H9 (cell line): ENCODE data around the gene SEZ6. TPM values are rescaled to one million over a fixed set of nuclear protein-coding genes. Genes with fewer than 3 reads are reported as not detected.

ENCODE experiments used
- DNase-seq: peaks from one replicate; pipeline ENCODE4 v3.0.0-alpha.2; 2017
- H2AFZ ChIP-seq: one replicate; pipeline ENCODE4 v1.6.1; 2013; ENCODE audit warnings: mild to moderate bottlenecking, low read length, control low read depth, moderate library complexity
- H2AK5ac ChIP-seq: 2 replicates; pipeline ENCODE4 v1.6.1; 2013; ENCODE audit warnings: low read length, control low read depth, mixed read lengths; ENCODE audit not compliant: insufficient read length
- H2BK120ac ChIP-seq: one replicate; pipeline ENCODE4 v1.6.1; 2013; ENCODE audit warnings: low read depth, mild to moderate bottlenecking, low read length, control low read depth, inconsistent platforms; ENCODE audit not compliant: poor library complexity, severe bottlenecking
- H2BK12ac ChIP-seq: 2 replicates; pipeline ENCODE4 v1.6.1; 2013; ENCODE audit warnings: low read length, control low read depth, mixed read lengths, low read depth; ENCODE audit not compliant: insufficient read length
- H2BK15ac ChIP-seq: 2 replicates; pipeline ENCODE4 v1.6.1; 2013; ENCODE audit warnings: low read depth, low read length, control low read depth
- H2BK20ac ChIP-seq: one replicate; pipeline ENCODE4 v1.6.1; 2013; ENCODE audit warnings: low read depth, mild to moderate bottlenecking, low read length, control low read depth, inconsistent platforms; ENCODE audit not compliant: poor library complexity, severe bottlenecking
- H2BK5ac ChIP-seq: 2 replicates; pipeline ENCODE4 v1.6.1; 2013; ENCODE audit warnings: low read length, control low read depth, mixed read lengths; ENCODE audit not compliant: insufficient read length
- H3K14ac ChIP-seq: 2 replicates; pipeline ENCODE4 v1.6.1; 2013; ENCODE audit warnings: low read length, control low read depth; ENCODE audit not compliant: insufficient read depth
- H3K18ac ChIP-seq: 2 replicates; pipeline ENCODE4 v1.6.1; 2013; ENCODE audit warnings: low read depth, mild to moderate bottlenecking, mixed read lengths, low read length, control low read depth; ENCODE audit not compliant: insufficient read length
- H3K23ac ChIP-seq: 2 replicates; pipeline ENCODE4 v1.6.1; 2013; ENCODE audit warnings: low read length, control low read depth, mixed read lengths, low read depth; ENCODE audit not compliant: insufficient read length
- H3K23me2 ChIP-seq: 2 replicates; pipeline ENCODE4 v1.6.1; 2013; ENCODE audit warnings: low read depth, mild to moderate bottlenecking, mixed read lengths, low read length, control low read depth; ENCODE audit not compliant: insufficient read length, poor library complexity, severe bottlenecking
- H3K27ac ChIP-seq: 2 replicates; pipeline ENCODE4 v1.5.1; 2013; ENCODE audit warnings: low read length, control low read depth, mixed read lengths, low read depth; ENCODE audit not compliant: insufficient read length
- H3K27me3 ChIP-seq: 2 replicates; pipeline ENCODE4 v1.6.1; 2013; ENCODE audit warnings: low read length, control low read depth, inconsistent platforms; ENCODE audit not compliant: insufficient read depth
- H3K4ac ChIP-seq: 2 replicates; pipeline ENCODE4 v1.6.1; 2013; ENCODE audit warnings: low read depth, mild to moderate bottlenecking, control low read depth, inconsistent platforms, low read length, moderate library complexity
- H3K4me1 ChIP-seq: 2 replicates; pipeline ENCODE4 v1.6.1; 2013; ENCODE audit warnings: low read length, control low read depth, inconsistent platforms; ENCODE audit not compliant: insufficient read depth
- H3K4me2 ChIP-seq: 2 replicates; pipeline ENCODE4 v1.6.1; 2013; ENCODE audit warnings: low read length, control low read depth, mixed read lengths; ENCODE audit not compliant: insufficient read length, insufficient read depth
- H3K56ac ChIP-seq: 2 replicates; pipeline ENCODE4 v1.6.1; 2013; ENCODE audit warnings: low read depth, mild to moderate bottlenecking, mixed read lengths, low read length, control low read depth; ENCODE audit not compliant: insufficient read length
- H3K79me1 ChIP-seq: 2 replicates; pipeline ENCODE4 v1.6.1; 2013; ENCODE audit warnings: low read depth, mild to moderate bottlenecking, moderate library complexity, low read length, control low read depth, inconsistent platforms; ENCODE audit not compliant: insufficient read depth, poor library complexity, severe bottlenecking
- H3K79me2 ChIP-seq: 2 replicates; pipeline ENCODE4 v1.6.1; 2013; ENCODE audit warnings: low read length, control low read depth, inconsistent platforms; ENCODE audit not compliant: insufficient read depth
- H3K9ac ChIP-seq: 2 replicates; pipeline ENCODE4 v1.6.1; 2013; ENCODE audit warnings: low read length, control low read depth, mixed read lengths; ENCODE audit not compliant: insufficient read length; ENCODE audit errors: extremely low read depth
- H3K9me3 ChIP-seq: one replicate; pipeline ENCODE4 v1.6.1; 2013; ENCODE audit warnings: low read depth, low read length, inconsistent platforms; ENCODE audit not compliant: control insufficient read depth
- H3T11ph ChIP-seq: one replicate; pipeline ENCODE4 v1.6.1; 2013; ENCODE audit warnings: mild to moderate bottlenecking, low read length, control low read depth, inconsistent platforms
- H4K20me1 ChIP-seq: one replicate; pipeline ENCODE4 v1.6.1; 2013; ENCODE audit not compliant: control insufficient read depth, insufficient read length, insufficient read depth
- H4K5ac ChIP-seq: 2 replicates; pipeline ENCODE4 v1.6.1; 2013; ENCODE audit warnings: low read depth, mild to moderate bottlenecking, mixed read lengths, low read length, control low read depth; ENCODE audit not compliant: insufficient read length
- H4K8ac ChIP-seq: replicated peaks from 2 replicates; pipeline ENCODE4 v1.6.1; 2013; ENCODE audit warnings: low read length, control low read depth, mixed read lengths, low read depth; ENCODE audit not compliant: insufficient read length
- H4K91ac ChIP-seq: 2 replicates; pipeline ENCODE4 v1.6.1; 2013; ENCODE audit warnings: low read depth, mild to moderate bottlenecking, moderate library complexity, mixed read lengths, low read length, control low read depth; ENCODE audit not compliant: insufficient read length
- H3K27ac Mint-ChIP-seq, 3 experiments: 2 replicates in 2 of 3; 3 replicates in 1 of 3; pipeline ENCODE4 v1.8.0; 2020 to 2021; ENCODE audit warnings: mixed read lengths in 3 of 3, mild to moderate bottlenecking in 1 of 3, moderate library complexity in 1 of 3
- H3K27me3 Mint-ChIP-seq: 2 replicates; pipeline ENCODE4 v1.8.0; 2021; ENCODE audit warnings: low read depth, mild to moderate bottlenecking, moderate library complexity, mixed read lengths
- H3K36me3 Mint-ChIP-seq, 3 experiments: 2 replicates in 2 of 3; 3 replicates in 1 of 3; pipeline ENCODE4 v1.8.0; 2020 to 2021; ENCODE audit warnings: low read depth in 3 of 3, mixed read lengths in 3 of 3; ENCODE audit not compliant: insufficient read depth in 1 of 3
- H3K4me1 Mint-ChIP-seq, 2 experiments: 2 replicates each; pipeline ENCODE4 v1.8.0; 2020; ENCODE audit warnings: mixed read lengths in 2 of 2
- H3K4me3 Mint-ChIP-seq, 2 experiments: 2 replicates in 1 of 2; 3 replicates in 1 of 2; pipeline ENCODE4 v1.8.0; 2020 to 2021; ENCODE audit warnings: mild to moderate bottlenecking in 2 of 2, mixed read lengths in 2 of 2, moderate library complexity in 1 of 2
- H3K9me3 Mint-ChIP-seq, 2 experiments: 2 replicates in 1 of 2; 3 replicates in 1 of 2; pipeline ENCODE4 v1.8.0; 2020; ENCODE audit warnings: mild to moderate bottlenecking in 2 of 2, mixed read lengths in 2 of 2, moderate library complexity in 1 of 2
- WGBS: extraction: QIAGEN DNeasy Blood & Tissue Kit; methylation state at CpG from one replicate; pipeline ENCODE4 v1.1.7; 2013; ENCODE audit warnings: missing lambda C conversion rate, low lambda C conversion rate, mixed read lengths; ENCODE audit not compliant: insufficient read length; ENCODE audit errors: extremely low coverage; 5-methylcytosine and 5-hydroxymethylcytosine counted together
- total RNA-seq: library from RNA; stranded (reverse); gene quantifications from 2 replicates; pipeline ENCODE4 v1.2.1, GENCODE V29; 2021
- TF ChIP-seq, protein P1 (sequence below): fragments of 200-600 bp; sonication (generic); conservative IDR thresholded peaks from 3 replicates; pipeline ENCODE4 v1.8.0; 2021; ENCODE audit warnings: antibody characterized with exemption, mild to moderate bottlenecking

SEZ6 gene
- total RNA-seq, 1 experiment from 2014 or later = 1.8 TPM

- H3K18ac ChIP-seq = no peak overlapping the region
- no peak overlapping the region for H2BK20ac ChIP-seq
- H3K27me3 ChIP-seq = no peaks in the 10 kb centered on the region
- no peak overlapping the region for H3K23ac ChIP-seq
- no peak overlapping the region for H4K5ac ChIP-seq
- H3K23me2 ChIP-seq = no peaks in the 10 kb centered on the region
- H3K14ac ChIP-seq = no peak overlapping the region
- no peaks in the 10 kb centered on the region for H3K79me2 ChIP-seq
- DNase-seq = no peak
- H4K20me1 ChIP-seq = no peaks in the 10 kb centered on the region
- H3K9ac ChIP-seq = no peak overlapping the region
- no peak overlapping the region for H2AFZ ChIP-seq
- H3K4me2 ChIP-seq = no peak overlapping the region
- H3K9me3 ChIP-seq = no peaks in the 10 kb centered on the region
- H3K56ac ChIP-seq = no peak overlapping the region
- H3K36me3 Mint-ChIP-seq = peaks cover 50 to 77% (median 61%) of the 10 kb centered on the region in 3 experiments
- no peaks in the 10 kb centered on the region for H3K27me3 Mint-ChIP-seq
- H4K8ac ChIP-seq = no peak overlapping the region
- H3K4me1 Mint-ChIP-seq = peaks cover 25 to 46% of the 10 kb centered on the region in 2 experiments
- peak overlapping the region in 1 of 3 experiments; percentile 79; a peak in 3 of 7 replicates for H3K27ac Mint-ChIP-seq
- H3K4ac ChIP-seq = no peak overlapping the region
- no peak overlapping the region for H2BK12ac ChIP-seq
- no peak overlapping the region for H3T11ph ChIP-seq
- H2BK15ac ChIP-seq = no peak overlapping the region
- H3K27ac ChIP-seq = no peak overlapping the region
- WGBS = no CpG with 5 or more reads among the region's 3 CpGs
- TF ChIP-seq, protein P1, sequence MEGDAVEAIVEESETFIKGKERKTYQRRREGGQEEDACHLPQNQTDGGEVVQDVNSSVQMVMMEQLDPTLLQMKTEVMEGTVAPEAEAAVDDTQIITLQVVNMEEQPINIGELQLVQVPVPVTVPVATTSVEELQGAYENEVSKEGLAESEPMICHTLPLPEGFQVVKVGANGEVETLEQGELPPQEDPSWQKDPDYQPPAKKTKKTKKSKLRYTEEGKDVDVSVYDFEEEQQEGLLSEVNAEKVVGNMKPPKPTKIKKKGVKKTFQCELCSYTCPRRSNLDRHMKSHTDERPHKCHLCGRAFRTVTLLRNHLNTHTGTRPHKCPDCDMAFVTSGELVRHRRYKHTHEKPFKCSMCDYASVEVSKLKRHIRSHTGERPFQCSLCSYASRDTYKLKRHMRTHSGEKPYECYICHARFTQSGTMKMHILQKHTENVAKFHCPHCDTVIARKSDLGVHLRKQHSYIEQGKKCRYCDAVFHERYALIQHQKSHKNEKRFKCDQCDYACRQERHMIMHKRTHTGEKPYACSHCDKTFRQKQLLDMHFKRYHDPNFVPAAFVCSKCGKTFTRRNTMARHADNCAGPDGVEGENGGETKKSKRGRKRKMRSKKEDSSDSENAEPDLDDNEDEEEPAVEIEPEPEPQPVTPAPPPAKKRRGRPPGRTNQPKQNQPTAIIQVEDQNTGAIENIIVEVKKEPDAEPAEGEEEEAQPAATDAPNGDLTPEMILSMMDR = no peak
- H3K9me3 Mint-ChIP-seq = peaks cover 0 to 3% of the 10 kb centered on the region in 2 experiments; a peak in 1 of 5 replicates
- no peak overlapping the region for H2BK120ac ChIP-seq
- no peak overlapping the region for H2AK5ac ChIP-seq
- H3K4me3 Mint-ChIP-seq = no peak overlapping the region
- no peak overlapping the region for H2BK5ac ChIP-seq
- H3K79me1 ChIP-seq = no peaks in the 10 kb centered on the region
- H3K4me1 ChIP-seq = peaks cover 5% of the 10 kb centered on the region; the same call in 1 of the 2 replicates
- H4K91ac ChIP-seq = no peak overlapping the region
These were observed 97.9 kb downstream of the SEZ6 start for GRCh38 chr17:28907709-28908475.
